Parathyroid adenoma (tissue), 2 donors: ENCODE measurements around the gene CAMTA1.

Source experiments
- H2AFZ ChIP-seq: fragments of 300-600 bp; sonication (generic); one replicate; pipeline ENCODE4 v1.7.0; 2017; ENCODE audit warnings: antibody characterized with exemption, mild to moderate bottlenecking
- H3K27ac ChIP-seq: fragments of 300-600 bp; sonication (generic); one replicate; pipeline ENCODE4 v1.7.0; 2017
- H3K27me3 ChIP-seq: fragments of 300-600 bp; sonication (generic); one replicate; pipeline ENCODE4 v1.7.0; 2017; ENCODE audit warnings: low read length; ENCODE audit not compliant: control insufficient read depth, insufficient read depth
- H3K36me3 ChIP-seq: fragments of 300-600 bp; sonication (generic); one replicate; pipeline ENCODE4 v1.7.0; 2017; ENCODE audit warnings: low read length; ENCODE audit not compliant: control insufficient read depth, insufficient read depth
- H3K4me1 ChIP-seq: fragments of 300-600 bp; sonication (generic); one replicate; pipeline ENCODE4 v1.7.0; 2017; ENCODE audit warnings: control low read depth
- H3K4me2 ChIP-seq: fragments of 300-600 bp; sonication (generic); one replicate; pipeline ENCODE4 v1.7.0; 2017; ENCODE audit warnings: low read length
- H3K4me3 ChIP-seq: fragments of 300-600 bp; sonication (generic); one replicate; pipeline ENCODE4 v1.7.0; 2017; ENCODE audit warnings: low read depth, low read length
- H3K79me2 ChIP-seq: fragments of 300-600 bp; sonication (generic); one replicate; pipeline ENCODE4 v1.7.0; 2017; ENCODE audit warnings: control low read depth
- H3K9ac ChIP-seq: fragments of 300-600 bp; sonication (generic); one replicate; pipeline ENCODE4 v1.7.0; 2017; ENCODE audit warnings: mild to moderate bottlenecking
- H3K9me3 ChIP-seq: fragments of 300-600 bp; sonication (generic); one replicate; pipeline ENCODE4 v1.7.0; 2017; ENCODE audit warnings: low read length; ENCODE audit not compliant: control insufficient read depth
- TF ChIP-seq, protein P1 (sequence below): fragments of 300-600 bp; sonication (generic); IDR thresholded peaks from one replicate; pipeline ENCODE4 v1.7.0; 2017; ENCODE audit warnings: antibody characterized with exemption, mild to moderate bottlenecking
- donor health status: primary hyperparathyroidism.

Gene CAMTA1

DNA sequence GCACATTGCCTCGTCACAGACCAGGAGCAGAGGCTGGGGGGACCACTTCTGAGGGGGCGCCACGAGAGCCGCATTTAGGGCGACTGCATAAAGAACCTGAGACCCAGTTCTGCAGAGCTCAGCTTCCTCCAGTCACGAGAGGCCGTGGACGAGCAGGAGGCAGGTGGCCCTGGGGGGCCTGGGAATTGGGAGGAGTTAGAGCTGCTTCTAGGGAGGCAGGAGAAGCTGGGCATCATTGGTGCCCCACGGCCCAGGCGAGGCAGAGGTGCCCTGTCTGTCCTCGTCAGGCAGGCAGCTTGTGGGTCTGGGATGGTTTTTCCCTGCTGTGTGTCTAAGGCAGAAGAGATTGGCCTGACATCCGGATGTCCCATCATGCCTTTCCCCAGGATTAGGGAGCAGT lies 389.3 kb downstream of the CAMTA1 start:
- Histone ChIP-seq H3K27ac (no peak overlapping the region), H3K9me3 (no peaks in the 10 kb centered on the region), H3K79me2 (no peaks in the 10 kb centered on the region), H3K36me3 (no peaks in the 10 kb centered on the region), H3K27me3 (no peaks in the 10 kb centered on the region), H3K4me2 (no peak overlapping the region), H2AFZ (no peak overlapping the region), H3K4me3 (no peak overlapping the region), H3K9ac (no peak overlapping the region), H3K4me1 (no peaks in the 10 kb centered on the region)
- TF ChIP-seq, protein P1, sequence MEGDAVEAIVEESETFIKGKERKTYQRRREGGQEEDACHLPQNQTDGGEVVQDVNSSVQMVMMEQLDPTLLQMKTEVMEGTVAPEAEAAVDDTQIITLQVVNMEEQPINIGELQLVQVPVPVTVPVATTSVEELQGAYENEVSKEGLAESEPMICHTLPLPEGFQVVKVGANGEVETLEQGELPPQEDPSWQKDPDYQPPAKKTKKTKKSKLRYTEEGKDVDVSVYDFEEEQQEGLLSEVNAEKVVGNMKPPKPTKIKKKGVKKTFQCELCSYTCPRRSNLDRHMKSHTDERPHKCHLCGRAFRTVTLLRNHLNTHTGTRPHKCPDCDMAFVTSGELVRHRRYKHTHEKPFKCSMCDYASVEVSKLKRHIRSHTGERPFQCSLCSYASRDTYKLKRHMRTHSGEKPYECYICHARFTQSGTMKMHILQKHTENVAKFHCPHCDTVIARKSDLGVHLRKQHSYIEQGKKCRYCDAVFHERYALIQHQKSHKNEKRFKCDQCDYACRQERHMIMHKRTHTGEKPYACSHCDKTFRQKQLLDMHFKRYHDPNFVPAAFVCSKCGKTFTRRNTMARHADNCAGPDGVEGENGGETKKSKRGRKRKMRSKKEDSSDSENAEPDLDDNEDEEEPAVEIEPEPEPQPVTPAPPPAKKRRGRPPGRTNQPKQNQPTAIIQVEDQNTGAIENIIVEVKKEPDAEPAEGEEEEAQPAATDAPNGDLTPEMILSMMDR, result no peak

DNA sequence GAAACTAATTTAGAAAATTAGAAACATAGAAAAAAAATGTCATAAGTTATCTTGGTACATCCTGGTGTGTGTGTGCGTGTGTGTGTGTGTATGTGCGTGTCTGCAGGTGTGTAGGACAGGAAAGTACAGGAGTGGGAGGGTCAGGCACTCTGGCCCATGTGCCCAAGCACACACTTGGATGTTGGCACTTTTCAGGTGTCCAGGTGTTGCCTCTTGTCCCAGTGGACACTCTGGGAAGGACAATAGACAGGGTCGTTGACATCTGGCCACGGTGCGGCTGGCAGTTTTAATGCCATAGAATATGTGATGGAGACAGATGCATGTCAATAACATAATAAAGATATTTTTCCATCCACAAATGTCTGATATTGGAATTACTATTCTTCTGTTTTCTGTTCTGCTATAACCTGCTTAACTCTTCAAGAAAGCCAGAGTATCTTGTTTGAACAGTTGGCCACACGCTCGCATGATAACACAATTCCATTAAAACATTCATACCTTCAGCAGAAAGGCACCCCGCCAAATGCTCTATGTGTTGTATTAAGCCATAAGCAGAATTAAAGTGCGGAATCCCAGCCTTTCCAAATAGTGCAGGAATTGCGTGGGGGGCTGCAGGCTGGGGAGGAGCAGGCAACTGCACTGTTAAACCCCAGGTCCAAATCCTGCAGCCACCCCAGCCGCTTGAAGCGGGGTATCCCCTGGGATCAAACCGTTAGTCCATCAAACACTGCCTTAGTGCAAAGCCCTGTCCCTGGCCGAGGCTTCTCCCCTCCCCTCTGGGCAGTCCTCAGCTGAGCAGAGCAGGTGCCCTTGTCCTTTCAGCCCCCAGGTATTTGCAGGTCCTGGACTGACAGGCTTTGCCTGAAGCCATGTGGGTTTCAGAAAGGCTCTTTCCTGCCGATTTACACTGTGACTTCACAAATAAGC lies 390.0 kb downstream of the CAMTA1 start:
- no peak overlapping the region for H3K27ac ChIP-seq
- no peaks in the 10 kb centered on the region for H3K79me2 ChIP-seq
- no peaks in the 10 kb centered on the region for H3K36me3 ChIP-seq
- TF ChIP-seq, protein P1, result no peak
- H3K9ac ChIP-seq, result no peak overlapping the region
- no peak overlapping the region for H3K4me2 ChIP-seq
- no peaks in the 10 kb centered on the region for H3K4me1 ChIP-seq
- no peaks in the 10 kb centered on the region for H3K27me3 ChIP-seq
- H3K9me3 ChIP-seq, result no peaks in the 10 kb centered on the region
- H3K4me3 ChIP-seq, result no peak overlapping the region
- no peak overlapping the region for H2AFZ ChIP-seq

DNA sequence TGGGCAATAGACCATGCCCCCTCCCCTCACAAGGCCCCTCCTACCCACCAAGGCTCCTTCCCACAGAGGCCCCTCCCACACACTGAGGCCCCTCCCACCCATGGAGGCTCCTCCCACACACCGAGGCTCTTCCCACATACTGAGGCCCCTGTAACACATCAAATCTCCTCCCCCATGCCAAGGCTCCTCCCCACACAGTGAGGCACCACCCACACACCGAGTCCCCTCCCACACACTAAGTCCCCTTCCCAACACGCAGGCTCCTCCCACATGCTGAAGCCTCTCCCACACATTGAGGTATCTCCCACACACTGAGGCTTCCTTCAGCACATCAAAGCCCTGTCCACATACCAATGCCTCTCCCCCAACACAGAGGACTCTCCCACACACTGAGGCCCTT lies 391.8 kb downstream of the CAMTA1 start:
- no peaks in the 10 kb centered on the region for H3K4me1 ChIP-seq
- no peaks in the 10 kb centered on the region for H3K79me2 ChIP-seq
- H3K4me3 ChIP-seq, result no peak overlapping the region
- H3K9ac ChIP-seq, result no peak overlapping the region
- no peaks in the 10 kb centered on the region for H3K27me3 ChIP-seq
- H3K27ac ChIP-seq, result no peak overlapping the region
- no peaks in the 10 kb centered on the region for H3K9me3 ChIP-seq
- no peaks in the 10 kb centered on the region for H3K36me3 ChIP-seq
- H3K4me2 ChIP-seq, result no peak overlapping the region
- TF ChIP-seq, protein P1, result no peak
- no peak overlapping the region for H2AFZ ChIP-seq

DNA sequence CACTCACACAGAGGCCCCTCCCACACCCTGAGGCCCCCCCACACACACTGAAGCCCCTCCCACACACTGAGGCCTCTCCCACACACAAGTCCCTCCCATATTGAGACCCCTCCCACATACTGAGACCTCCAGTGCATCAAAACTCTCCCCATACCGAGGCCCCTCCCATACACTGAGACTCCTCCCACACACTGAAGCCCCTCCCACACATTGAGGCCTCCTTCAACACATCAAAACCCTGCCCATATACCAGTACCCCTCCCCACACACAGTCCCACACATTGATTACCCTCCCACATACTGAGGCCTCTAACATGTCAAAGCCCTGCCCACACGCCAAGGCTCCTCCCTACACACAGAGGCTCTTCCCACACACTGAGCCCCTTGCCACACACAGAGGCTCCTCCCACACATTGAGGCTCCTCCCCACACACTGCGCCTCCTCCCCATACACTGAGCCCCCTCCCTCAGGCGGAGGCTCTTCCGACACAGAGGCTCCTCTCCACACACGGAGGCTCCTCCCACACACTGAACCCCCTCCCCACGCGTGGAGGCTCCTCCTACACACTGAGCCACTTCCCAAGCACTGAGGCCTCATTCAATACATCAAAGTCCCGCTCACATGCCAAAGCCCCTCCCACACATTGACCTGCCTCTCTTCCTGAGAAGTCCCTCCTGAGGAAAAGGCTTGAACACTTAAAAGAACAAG lies 392.3 kb downstream of the CAMTA1 start:
- Histone ChIP-seq H2AFZ (no peak overlapping the region), H3K4me1 (no peaks in the 10 kb centered on the region), H3K9ac (no peak overlapping the region), H3K9me3 (no peaks in the 10 kb centered on the region), H3K27me3 (no peaks in the 10 kb centered on the region), H3K79me2 (no peaks in the 10 kb centered on the region), H3K4me3 (no peak overlapping the region), H3K27ac (no peak overlapping the region), H3K36me3 (no peaks in the 10 kb centered on the region), H3K4me2 (no peak overlapping the region)
- TF ChIP-seq, protein P1, result no peak
